Neuronal stem cell (in vitro differentiated cells): ENCODE data around the gene FKBP4.

ENCODE experiments used
- DNase-seq: peaks from one replicate; pipeline ENCODE4 v3.0.0-alpha.2; 2013; ENCODE audit warnings: low spot score
- H2AFZ ChIP-seq: one replicate; pipeline ENCODE4 v1.6.1; 2013; ENCODE audit warnings: mild to moderate bottlenecking, low read length, inconsistent platforms
- H2AK5ac ChIP-seq: 2 replicates; pipeline ENCODE4 v1.6.1; 2013; ENCODE audit warnings: low read depth, mild to moderate bottlenecking, inconsistent platforms, low read length, moderate library complexity, mixed read lengths
- H2BK120ac ChIP-seq: 2 replicates; pipeline ENCODE4 v1.6.1; 2013; ENCODE audit warnings: low read depth, mild to moderate bottlenecking, inconsistent platforms, low read length, moderate library complexity, mixed read lengths
- H2BK12ac ChIP-seq: one replicate; pipeline ENCODE4 v1.6.1; 2013; ENCODE audit warnings: low read length, inconsistent platforms
- H2BK15ac ChIP-seq: 2 replicates; pipeline ENCODE4 v1.6.1; 2013; ENCODE audit warnings: mild to moderate bottlenecking, low read length, inconsistent platforms, mixed read lengths
- H2BK5ac ChIP-seq: one replicate; pipeline ENCODE4 v1.6.1; 2013; ENCODE audit warnings: inconsistent platforms, mild to moderate bottlenecking, low read length, moderate library complexity
- H3K14ac ChIP-seq: one replicate; pipeline ENCODE4 v1.6.1; 2013; ENCODE audit warnings: low read length, inconsistent platforms
- H3K18ac ChIP-seq: 2 replicates; pipeline ENCODE4 v1.6.1; 2013; ENCODE audit warnings: low read length, inconsistent platforms
- H3K23ac ChIP-seq: 2 replicates; pipeline ENCODE4 v1.6.1; 2013; ENCODE audit warnings: low read depth, mild to moderate bottlenecking, mixed read lengths, low read length, inconsistent platforms; ENCODE audit not compliant: poor library complexity
- H3K27ac ChIP-seq: replicated peaks from 3 replicates; pipeline ENCODE4 v1.5.1; 2013; ENCODE audit warnings: low read length, inconsistent platforms
- H3K27me3 ChIP-seq, 3 experiments: 2 replicates each; pipeline ENCODE4 v1.6.1; 2013; ENCODE audit warnings: low read length in 3 of 3, mild to moderate bottlenecking in 2 of 3, inconsistent platforms in 1 of 3, low read depth in 1 of 3, mixed read lengths in 1 of 3, moderate library complexity in 1 of 3; ENCODE audit not compliant: control insufficient read depth in 3 of 3, insufficient read depth in 3 of 3
- H3K36me3 ChIP-seq, 2 donors: replicated peaks in 1 of 2; 2 replicates each; pipeline ENCODE4 v1.6.1; 2013; ENCODE audit warnings: low read length in 2 of 2; ENCODE audit not compliant: control insufficient read depth in 2 of 2, insufficient read depth in 2 of 2
- H3K4ac ChIP-seq: 2 replicates; pipeline ENCODE4 v1.6.1; 2013; ENCODE audit warnings: inconsistent platforms, mild to moderate bottlenecking, low read length, moderate library complexity
- H3K4me1 ChIP-seq, 2 donors: 1 replicate in 1 of 2; 2 replicates in 1 of 2; pipeline ENCODE4 v1.6.1; 2013; ENCODE audit warnings: low read length in 2 of 2, low read depth in 1 of 2; ENCODE audit not compliant: control insufficient read depth in 2 of 2, insufficient read depth in 1 of 2
- H3K4me2 ChIP-seq: one replicate; pipeline ENCODE4 v1.6.1; 2013; ENCODE audit warnings: mild to moderate bottlenecking, low read length, inconsistent platforms; ENCODE audit not compliant: insufficient read depth, poor library complexity, severe bottlenecking
- H3K4me3 ChIP-seq, 2 donors: 2 replicates each; pipeline ENCODE4 v1.5.1; 2013; ENCODE audit warnings: low read length in 2 of 2, mild to moderate bottlenecking in 2 of 2, inconsistent platforms in 1 of 2, moderate library complexity in 1 of 2
- H3K79me1 ChIP-seq: one replicate; pipeline ENCODE4 v1.6.1; 2013; ENCODE audit warnings: low read depth, mild to moderate bottlenecking, inconsistent platforms, low read length, moderate library complexity
- H3K9ac ChIP-seq: one replicate; pipeline ENCODE4 v1.6.1; 2013; ENCODE audit warnings: mild to moderate bottlenecking, low read depth, low read length, inconsistent platforms; ENCODE audit not compliant: poor library complexity
- H3K9me3 ChIP-seq, 2 donors: replicated peaks in 1 of 2; 2 replicates each; pipeline versions ENCODE3 to v1.6.1; 2013; ENCODE audit warnings: low read length in 2 of 2, mild to moderate bottlenecking in 2 of 2, inconsistent platforms in 1 of 2, low read depth in 1 of 2, mixed read lengths in 1 of 2, moderate library complexity in 1 of 2; ENCODE audit not compliant: control insufficient read depth in 2 of 2, insufficient read depth in 1 of 2
- H4K8ac ChIP-seq: one replicate; pipeline ENCODE4 v1.6.1; 2013; ENCODE audit warnings: low read depth, mild to moderate bottlenecking, inconsistent platforms, low read length, moderate library complexity
- H4K91ac ChIP-seq: one replicate; pipeline ENCODE4 v1.6.1; 2013; ENCODE audit warnings: low read length, low read depth, mild to moderate bottlenecking, inconsistent platforms; ENCODE audit not compliant: poor library complexity
- WGBS, 2 donors: extraction: QIAGEN DNeasy Blood & Tissue Kit; methylation state at CpG; one replicate each; pipeline ENCODE4 v1.1.7; 2013; ENCODE audit warnings: missing lambda C conversion rate in 2 of 2, mixed read lengths in 1 of 2; ENCODE audit not compliant: insufficient read length in 2 of 2, insufficient replicate concordance in 1 of 2; ENCODE audit errors: extremely low coverage in 2 of 2; 5-methylcytosine and 5-hydroxymethylcytosine counted together

The FKBP4 gene

DNA sequence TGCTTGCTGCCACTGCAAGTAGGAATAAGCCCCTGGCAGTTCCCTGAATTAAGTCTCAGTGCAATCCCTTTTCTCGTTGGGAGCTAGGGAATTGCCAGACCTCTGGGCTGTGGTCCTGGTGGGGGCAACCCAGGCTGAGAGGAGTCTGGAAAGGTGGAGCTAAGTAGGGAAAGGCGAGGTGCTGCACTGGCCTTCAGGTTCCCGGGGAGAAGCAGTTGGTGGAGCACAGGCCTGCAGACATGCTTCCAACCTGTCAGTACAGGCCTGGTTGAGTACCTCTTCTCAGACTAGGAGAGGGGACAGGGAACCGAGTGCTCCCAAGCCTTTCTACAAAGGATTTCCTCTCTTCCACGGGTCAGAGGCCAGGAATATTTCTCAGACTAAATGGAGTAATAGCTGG is 38.6 kb downstream of the FKBP4 start:
- no peaks in the 10 kb centered on the region for H3K9me3 ChIP-seq
- no peak overlapping the region for H2BK15ac ChIP-seq
- H3K4me2 ChIP-seq = no peak overlapping the region
- no peak overlapping the region for H4K8ac ChIP-seq
- no peak overlapping the region for H3K27ac ChIP-seq
- H2AK5ac ChIP-seq = no peak overlapping the region
- H3K36me3 ChIP-seq = peaks cover 1 to 29% of the 10 kb centered on the region in 2 donors
- no peak overlapping the region for H3K23ac ChIP-seq
- H2AFZ ChIP-seq = no peak overlapping the region
- H3K14ac ChIP-seq = no peak overlapping the region
- peaks cover 9 to 19% of the 10 kb centered on the region in 2 donors for H3K4me1 ChIP-seq
- no peak overlapping the region for H3K4me3 ChIP-seq
- no peak overlapping the region for H3K4ac ChIP-seq
- H3K27me3 ChIP-seq = no peaks in the 10 kb centered on the region
- no peak overlapping the region for H2BK120ac ChIP-seq
- no peak for DNase-seq
- H2BK12ac ChIP-seq = no peak overlapping the region
- peak overlapping the region; percentile 53 for H3K18ac ChIP-seq
- no peak overlapping the region for H4K91ac ChIP-seq
- H3K9ac ChIP-seq = no peak overlapping the region
- no peaks in the 10 kb centered on the region for H3K79me1 ChIP-seq
- no peak overlapping the region for H2BK5ac ChIP-seq
- WGBS, 2 donors = no CpG with 5 or more reads among the region's 5 CpGs

DNA sequence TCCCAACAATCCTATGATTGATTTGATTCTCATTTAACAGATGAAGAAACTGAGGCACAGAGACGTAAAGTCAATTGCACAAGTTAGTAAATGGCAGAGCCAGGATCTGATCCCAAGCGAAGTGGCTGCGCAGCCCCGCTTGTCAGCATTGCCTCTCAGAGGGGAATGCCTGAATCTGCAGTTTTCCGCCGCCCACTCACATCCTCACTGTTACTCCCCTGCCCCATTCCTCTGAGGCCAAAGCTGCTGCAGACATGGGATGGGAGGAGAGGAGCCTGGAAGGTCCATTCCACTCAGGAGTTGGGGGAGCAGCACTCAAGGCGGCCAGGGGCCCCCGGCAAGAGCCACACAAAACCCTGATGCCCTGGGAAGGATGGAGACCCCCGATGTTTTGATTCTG is 39.0 kb downstream of the FKBP4 start:
- H3K23ac ChIP-seq = no peak overlapping the region
- no peak overlapping the region for H2AFZ ChIP-seq
- H3K27ac ChIP-seq = no peak overlapping the region
- no peak overlapping the region for H2BK12ac ChIP-seq
- H2BK15ac ChIP-seq = no peak overlapping the region
- H2BK120ac ChIP-seq = no peak overlapping the region
- peaks cover 9 to 21% of the 10 kb centered on the region in 2 donors for H3K4me1 ChIP-seq
- no peak overlapping the region for H4K8ac ChIP-seq
- no peaks in the 10 kb centered on the region for H3K27me3 ChIP-seq
- no peak overlapping the region for H4K91ac ChIP-seq
- no peak overlapping the region for H3K14ac ChIP-seq
- H3K9ac ChIP-seq = no peak overlapping the region
- DNase-seq = no peak
- H3K9me3 ChIP-seq = no peaks in the 10 kb centered on the region
- no peak overlapping the region for H2AK5ac ChIP-seq
- H3K79me1 ChIP-seq = no peaks in the 10 kb centered on the region
- no CpG with 5 or more reads among the region's 9 CpGs for WGBS, 2 donors
- no peak overlapping the region for H3K4me3 ChIP-seq
- H3K4me2 ChIP-seq = no peak overlapping the region
- H3K4ac ChIP-seq = no peak overlapping the region
- no peak overlapping the region for H3K18ac ChIP-seq
- H3K36me3 ChIP-seq = peaks cover 1 to 27% of the 10 kb centered on the region in 2 donors
- no peak overlapping the region for H2BK5ac ChIP-seq

DNA sequence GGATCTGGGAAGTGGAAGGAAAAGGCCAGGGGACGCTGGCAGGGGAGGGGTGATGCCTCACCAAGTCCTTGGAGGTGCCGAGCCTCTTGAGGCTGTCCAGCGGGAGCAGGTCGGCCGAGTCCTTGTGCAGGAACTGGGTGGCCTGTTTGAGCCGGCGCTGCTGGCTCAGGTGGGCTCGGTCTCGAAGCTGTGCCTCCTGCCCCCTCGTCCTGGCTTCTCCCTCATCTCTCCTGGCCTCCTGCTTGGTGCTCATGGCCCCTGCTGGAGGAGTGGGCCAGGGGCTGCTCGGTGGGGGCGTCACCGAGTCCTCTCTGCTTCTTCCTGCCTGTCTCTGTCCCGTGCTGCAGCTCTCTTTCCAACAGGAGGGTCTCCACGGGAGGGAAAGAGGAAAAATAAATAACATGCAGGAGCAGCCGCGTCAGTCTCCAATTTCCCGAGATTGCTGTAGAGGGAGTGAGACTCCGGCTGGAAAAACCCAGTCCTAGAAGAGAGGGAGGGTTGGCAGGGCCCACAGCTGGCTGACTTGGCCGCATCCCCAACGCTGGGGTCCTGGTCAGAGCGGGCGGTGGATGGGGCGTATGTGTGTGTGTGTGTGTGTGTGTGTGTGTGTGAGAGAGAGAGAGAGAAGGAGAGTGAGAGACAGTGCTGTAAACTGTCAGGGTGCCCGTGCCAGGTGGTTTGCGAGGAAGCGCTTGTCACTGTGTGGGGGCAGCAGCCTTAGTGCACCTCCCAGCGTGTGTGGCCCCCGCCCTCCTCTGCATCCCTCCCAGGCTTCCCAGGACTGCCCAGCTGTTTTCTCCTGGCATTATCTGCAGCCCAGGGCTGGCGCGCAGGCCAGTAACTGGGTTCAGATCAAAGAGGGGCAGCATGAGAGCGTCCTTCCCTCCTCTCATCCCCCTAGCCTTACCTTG is 40.1 kb downstream of the FKBP4 start, which contains the start of gene NRIP2:
NRIP2 (minus strand) TSS at position 455 of the 911 bp plus-strand sequence; CDS start at position 403, 52 bp downstream.
- Histone ChIP-seq H3K14ac (no peak within 1 kb of the TSS), H2BK5ac (no peak within 1 kb of the TSS), H4K8ac (peak within 1 kb of the TSS; percentile 58), H2BK120ac (no peak within 1 kb of the TSS), H3K27ac (no peak within 1 kb of the TSS), H3K9me3 (no peaks in the 10 kb centered on the region), H3K9ac (no peak within 1 kb of the TSS), H3K4me2 (no peak within 1 kb of the TSS), H3K79me1 (no peaks in the 10 kb centered on the region), H3K4me3 (no peak within 1 kb of the TSS), H3K18ac (peak within 1 kb of the TSS; percentile 79), H3K27me3 (no peaks in the 10 kb centered on the region), H2AFZ (peak within 1 kb of the TSS; percentile 56), H3K23ac (peak within 1 kb of the TSS; percentile 22), H2BK15ac (peak within 1 kb of the TSS; percentile 14), H2AK5ac (no peak within 1 kb of the TSS), H4K91ac (no peak within 1 kb of the TSS), H3K36me3 (peaks cover 1 to 19% of the 10 kb centered on the region in 2 donors), H2BK12ac (no peak within 1 kb of the TSS), H3K4me1 (peaks cover 9 to 21% of the 10 kb centered on the region in 2 donors), H3K4ac (no peak within 1 kb of the TSS)
- WGBS, 2 donors = no CpG with 5 or more reads among the region's 32 CpGs
- no peak for DNase-seq

DNA sequence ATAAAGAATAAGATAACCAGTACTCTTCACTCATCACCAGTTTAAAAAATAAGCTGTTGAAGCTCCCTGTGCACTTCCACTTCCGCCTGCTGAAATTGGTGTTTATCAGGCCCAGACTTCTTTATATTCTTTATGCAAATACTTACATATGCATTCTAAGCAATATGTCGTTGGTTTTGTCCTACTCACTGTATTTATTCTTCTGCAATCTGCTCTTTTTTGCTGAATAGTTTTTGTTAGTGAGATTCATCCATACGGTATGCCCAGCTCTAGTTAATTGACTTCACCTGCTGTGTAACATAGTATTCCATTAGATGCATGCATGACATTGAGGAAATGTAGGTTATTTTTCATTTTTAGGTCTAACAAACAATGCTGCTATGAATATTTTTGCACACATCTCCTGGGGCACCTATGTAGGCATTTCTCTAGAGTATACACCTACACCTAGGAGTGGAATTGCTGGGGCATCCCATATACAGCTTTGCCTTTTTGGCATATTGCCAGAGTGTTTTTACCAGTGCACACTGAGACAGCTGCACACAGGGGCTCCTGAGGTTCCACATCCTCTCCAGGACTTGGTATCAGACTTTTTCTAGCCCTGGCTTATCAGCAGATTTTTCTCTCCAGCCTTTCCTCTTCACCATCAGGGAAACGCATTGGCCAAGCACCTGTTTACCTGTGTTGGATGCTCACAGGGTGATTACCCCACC is 41.1 kb downstream of the FKBP4 start:
- H3K14ac ChIP-seq = no peak overlapping the region
- no peak overlapping the region for H3K4ac ChIP-seq
- H3K27me3 ChIP-seq = no peaks in the 10 kb centered on the region
- peaks cover 9 to 21% of the 10 kb centered on the region in 2 donors for H3K4me1 ChIP-seq
- H2BK120ac ChIP-seq = no peak overlapping the region
- no peak overlapping the region for H3K18ac ChIP-seq
- H3K4me2 ChIP-seq = no peak overlapping the region
- H2AK5ac ChIP-seq = no peak overlapping the region
- no peak overlapping the region for H4K91ac ChIP-seq
- no peak overlapping the region for H2BK5ac ChIP-seq
- H3K9ac ChIP-seq = no peak overlapping the region
- WGBS, 2 donors = no CpG with 5 or more reads among the region's 4 CpGs
- no peak for DNase-seq
- H4K8ac ChIP-seq = no peak overlapping the region
- no peaks in the 10 kb centered on the region for H3K9me3 ChIP-seq
- no peak overlapping the region for H3K4me3 ChIP-seq
- no peak overlapping the region for H2BK12ac ChIP-seq
- peaks cover 0 to 10% of the 10 kb centered on the region in 2 donors for H3K36me3 ChIP-seq
- no peak overlapping the region for H2BK15ac ChIP-seq
- no peaks in the 10 kb centered on the region for H3K79me1 ChIP-seq
- H2AFZ ChIP-seq = no peak overlapping the region
- H3K23ac ChIP-seq = no peak overlapping the region
- no peak overlapping the region for H3K27ac ChIP-seq
